Caco-2 (cell line): ENCODE results near the gene VSX2. TPM values are rescaled to one million over a fixed set of nuclear protein-coding genes. Genes with fewer than 3 reads are reported as not detected.

Experiments
- BruUV-seq: library from RNA; stranded (reverse); fragments of 400-500 nt; replicated peaks from 2 replicates; lab custom pipeline; 2021; lab: Mats Ljungman, UMichigan
- CTCF ChIA-PET: fragments of 300-600 bp; sonication (Branson Sonifier 250); formaldehyde crosslinking; loops from one replicate; lab custom pipeline; 2022; ENCODE audit warnings: antibody characterized with exemption; lab: Charles Lee
- POLR2A ChIA-PET: fragments of 300-600 bp; sonication (Branson Sonifier 250); formaldehyde crosslinking; loops from one replicate; lab custom pipeline; 2022; ENCODE audit warnings: antibody characterized with exemption; lab: Charles Lee
- DNase-seq, 2 experiments: peaks; one replicate each; pipeline versions ENCODE4 v3.0.0 to v3.0.0-alpha.2; 2020 to 2022
- H3K27me3 ChIP-seq: replicated peaks from 2 replicates; pipeline ENCODE4 v1.6.0; 2011; ENCODE audit warnings: low read length; ENCODE audit not compliant: control insufficient read depth, insufficient read depth
- H3K36me3 ChIP-seq: 2 replicates; pipeline ENCODE4 v1.5.1; 2011; ENCODE audit warnings: low read length; ENCODE audit not compliant: control insufficient read depth, insufficient read depth
- H3K4me1 ChIP-seq: fragments of 250-450 bp; sonication (Bioruptor Pico); 2 replicates; pipeline ENCODE4 v1.5.1; 2020; ENCODE audit warnings: mild to moderate bottlenecking
- H3K4me3 ChIP-seq: 2 replicates; pipeline ENCODE4 v1.5.1; 2011; ENCODE audit warnings: low read depth, mild to moderate bottlenecking, control low read depth, low read length
- H3K9me3 ChIP-seq: fragments of 250-450 bp; sonication (Bioruptor Pico); 2 replicates; pipeline ENCODE4 v1.5.1; 2020; ENCODE audit warnings: mild to moderate bottlenecking, moderate library complexity
- H3K27ac Mint-ChIP-seq: one replicate; pipeline ENCODE4 v1.8.0; 2022; ENCODE audit warnings: mixed read lengths; ENCODE audit not compliant: unreplicated experiment
- H3K27me3 Mint-ChIP-seq: one replicate; pipeline ENCODE4 v1.8.0; 2022; ENCODE audit warnings: mixed read lengths; ENCODE audit not compliant: insufficient read depth, unreplicated experiment
- H3K36me3 Mint-ChIP-seq: one replicate; pipeline ENCODE4 v1.8.0; 2022; ENCODE audit warnings: mild to moderate bottlenecking, mixed read lengths; ENCODE audit not compliant: insufficient read depth, unreplicated experiment
- H3K4me1 Mint-ChIP-seq: one replicate; pipeline ENCODE4 v1.8.0; 2022; ENCODE audit warnings: low read depth, mixed read lengths; ENCODE audit not compliant: unreplicated experiment
- H3K4me3 Mint-ChIP-seq: one replicate; pipeline ENCODE4 v1.8.0; 2022; ENCODE audit warnings: mild to moderate bottlenecking, moderate library complexity, mixed read lengths; ENCODE audit not compliant: unreplicated experiment
- H3K9me3 Mint-ChIP-seq: one replicate; pipeline ENCODE4 v1.8.0; 2022; ENCODE audit warnings: mixed read lengths; ENCODE audit not compliant: unreplicated experiment
- CTCF ChIP-seq, 2 experiments: fragments of 200-600 bp in 1 of 2; IDR thresholded peaks; 1 replicate in 1 of 2; 2 replicates in 1 of 2; pipeline versions ENCODE4 v1.5.1 to v1.8.0; 2011 to 2022; ENCODE audit warnings: antibody characterized with exemption in 1 of 2, control low read depth in 1 of 2, inconsistent platforms in 1 of 2, low read depth in 1 of 2, low read length in 1 of 2, mild to moderate bottlenecking in 1 of 2, moderate library complexity in 1 of 2; ENCODE audit not compliant: insufficient read depth in 1 of 2, severe bottlenecking in 1 of 2, unreplicated experiment in 1 of 2
- intact Hi-C: fragments of 100-400 bp; cut with micrococcal nuclease; formaldehyde crosslinking; loops from one replicate; pipeline ENCODE4 v1.10.0; 2022; ENCODE audit not compliant: unreplicated experiment
- total RNA-seq: library from RNA; stranded (reverse); gene quantifications from 2 replicates; pipeline ENCODE4 v1.2.3, GENCODE V29; 2022

VSX2 gene
- total RNA-seq, 1 experiment from 2014 or later, result not detected

- no peak for TF ChIP-seq CTCF (IDR thresholded peaks at IDR 0.05; ENCODE audit: insufficient read depth in 1 of 2, low read depth in 1 of 2, low read length in 1 of 2, severe bottlenecking in 1 of 2, unreplicated experiment in 1 of 2)
- ChIA-PET CTCF (no interaction called here), POLR2A (interaction anchor here (0.6 kb wide), 1 partner anchor 123 kb away, joined by 3 read pairs; no protein-coding TSS in a partner anchor)
- Histone ChIP-seq H3K4me3 (no peak overlapping the region), H3K4me1 (no peaks in the 10 kb centered on the region), H3K36me3 (no peaks in the 10 kb centered on the region), H3K9me3 (peaks cover 4% of the 10 kb centered on the region; the same call in 1 of the 2 replicates), H3K27me3 (no peaks in the 10 kb centered on the region)
- peaks cover 10% of the 10 kb centered on the region for H3K27me3 Mint-ChIP-seq
- no peak overlapping the region for H3K4me3 Mint-ChIP-seq
- no peak for DNase-seq
- no peaks in the 10 kb centered on the region for H3K4me1 Mint-ChIP-seq
- BruUV-seq, result no TSS peak
- H3K27ac Mint-ChIP-seq, result no peak overlapping the region
- H3K36me3 Mint-ChIP-seq, result no peaks in the 10 kb centered on the region
- no peaks in the 10 kb centered on the region for H3K9me3 Mint-ChIP-seq
- intact Hi-C loops, result no loop called here
Measured at GRCh38 chr14:74235017-74235416, 4.2 kb upstream of the VSX2 start.

GRCh38 chr14:74237441-74237840, 1.8 kb upstream of the VSX2 start:
- CTCF ChIA-PET, result no interaction called here

More at GRCh38 chr14:74237441-74237840, 1.8 kb upstream of the VSX2 start:
- Mint-ChIP-seq H3K9me3 (no peaks in the 10 kb centered on the region), H3K27ac (no peak overlapping the region), H3K27me3 (peaks cover 20% of the 10 kb centered on the region), H3K36me3 (no peaks in the 10 kb centered on the region), H3K4me3 (no peak overlapping the region), H3K4me1 (no peaks in the 10 kb centered on the region)
- Histone ChIP-seq H3K4me3 (no peak overlapping the region), H3K9me3 (no peaks in the 10 kb centered on the region), H3K36me3 (no peaks in the 10 kb centered on the region), H3K27me3 (no peaks in the 10 kb centered on the region), H3K4me1 (no peaks in the 10 kb centered on the region)
- DNase-seq, result no peak
- POLR2A ChIA-PET, result no interaction called here
- no TSS peak for BruUV-seq
- no peak for TF ChIP-seq CTCF (IDR thresholded peaks at IDR 0.05; ENCODE audit: insufficient read depth in 1 of 2, low read depth in 1 of 2, low read length in 1 of 2, severe bottlenecking in 1 of 2, unreplicated experiment in 1 of 2)
- intact Hi-C loops, result no loop called here
